ENCODE results near the gene GABRB2.
"Not testable (repeated sequence)": the region's sequence is repeated elsewhere in the genome, so short reads cannot be mapped to it uniquely, and the experiment has no call there.

Gene GABRB2

DNA sequence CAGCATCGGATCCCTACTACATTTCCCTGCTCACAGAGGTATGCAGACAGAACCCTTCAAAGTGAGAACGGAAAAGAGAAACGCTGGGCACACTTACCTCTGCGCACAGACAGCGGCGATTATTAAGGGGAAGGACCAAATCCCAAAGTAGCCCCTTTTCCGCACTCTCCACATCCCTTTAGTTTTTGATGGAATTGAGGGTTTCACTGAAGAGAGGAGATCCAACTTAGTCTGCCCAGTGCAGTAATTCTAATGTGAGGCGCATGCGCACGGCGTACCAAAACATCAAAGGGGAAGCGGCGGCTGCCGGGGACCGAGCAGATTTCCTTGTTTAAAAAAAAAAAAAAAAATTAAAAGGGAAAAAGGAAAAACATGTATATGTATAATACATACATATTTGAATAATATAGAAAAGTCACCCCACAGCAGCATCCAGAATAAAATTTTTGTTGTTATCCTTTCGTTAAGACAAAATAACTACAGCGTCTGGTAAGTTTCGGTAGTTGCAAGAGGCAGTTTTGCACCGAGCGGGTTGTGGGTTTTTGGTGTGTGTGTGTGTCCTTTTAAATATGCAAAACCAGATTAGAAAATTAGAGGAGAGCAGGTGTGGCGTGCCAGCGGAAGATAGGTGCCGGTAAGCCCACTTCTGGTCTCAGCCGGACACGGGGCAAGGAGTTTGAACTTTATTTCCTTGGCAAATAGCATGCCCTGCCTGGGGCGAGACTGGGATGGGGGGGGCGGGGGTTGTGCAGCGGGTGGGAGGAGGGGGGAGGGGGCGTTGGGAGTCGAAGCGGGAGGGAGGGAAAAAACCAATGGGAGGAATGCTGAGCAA lies at the start of gene GABRB2:
GABRB2 (minus strand) TSS at position 256 of the 832 bp plus-strand sequence; CDS start at position 174, 82 bp downstream.
- no peak for DNase-seq (ENCODE audit: low read depth)

DNA sequence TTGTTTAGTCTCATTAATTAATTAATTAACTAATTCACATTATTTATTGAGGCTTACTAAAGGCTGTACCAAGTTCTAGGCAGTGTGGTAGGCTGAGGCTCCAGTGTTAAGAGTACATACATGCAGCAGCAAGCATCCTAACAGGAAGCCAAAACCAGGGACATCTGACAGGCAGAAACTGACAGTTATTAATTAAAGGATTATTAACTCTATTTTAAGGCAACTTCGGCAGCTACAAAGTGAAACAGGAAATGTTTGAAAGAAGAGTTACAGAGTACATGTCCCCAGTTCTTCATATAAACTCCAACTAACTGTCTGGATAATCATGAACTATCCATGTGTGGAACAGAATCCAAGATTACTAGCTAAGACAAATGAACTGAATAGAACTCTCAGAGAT lies 39.3 kb upstream of the GABRB2 start:
- DNase-seq (ENCODE audit: low read depth): no peak

DNA sequence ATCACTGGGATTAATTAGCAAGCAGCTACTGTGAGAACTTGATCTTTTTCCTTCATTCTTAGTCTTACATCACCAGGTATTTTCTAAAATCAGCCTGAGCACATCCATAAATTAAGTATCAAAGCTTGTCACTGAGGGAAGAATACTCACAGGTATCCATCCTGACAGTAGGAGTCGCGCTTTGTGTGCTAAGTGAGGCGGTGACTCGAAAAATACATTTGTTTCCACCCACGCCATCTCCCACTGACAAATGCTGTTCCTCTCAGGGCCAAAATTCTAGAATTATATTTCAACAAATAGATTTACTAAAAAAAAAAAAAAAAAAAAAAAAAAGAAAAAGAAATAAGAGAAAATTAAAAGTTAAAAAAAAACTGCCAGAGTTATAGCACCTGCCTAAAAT lies 34.1 kb upstream of the GABRB2 start:
- DNase-seq (ENCODE audit: low read depth): no peak

DNA sequence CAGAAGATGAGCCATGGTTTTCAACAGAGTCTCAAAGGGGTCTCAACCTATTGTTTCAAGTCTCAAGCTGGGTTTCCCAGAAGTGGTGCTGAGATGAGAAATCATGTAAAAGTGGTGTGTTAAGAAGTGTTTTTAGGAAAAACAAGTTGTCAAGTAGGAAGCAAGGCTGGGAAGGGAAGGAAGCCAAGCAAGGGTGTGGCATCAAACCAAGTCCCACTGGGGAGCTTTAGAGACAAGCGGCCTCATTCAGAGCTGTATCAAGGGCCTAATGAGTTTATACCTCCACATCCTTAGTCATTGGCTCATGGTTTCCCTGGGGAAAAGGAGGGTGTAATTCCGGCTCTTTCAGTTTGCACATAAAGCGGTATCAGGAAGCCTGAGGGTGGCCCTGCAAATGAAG lies 26.4 kb upstream of the GABRB2 start:
- no peak for DNase-seq (ENCODE audit: low read depth)

DNA sequence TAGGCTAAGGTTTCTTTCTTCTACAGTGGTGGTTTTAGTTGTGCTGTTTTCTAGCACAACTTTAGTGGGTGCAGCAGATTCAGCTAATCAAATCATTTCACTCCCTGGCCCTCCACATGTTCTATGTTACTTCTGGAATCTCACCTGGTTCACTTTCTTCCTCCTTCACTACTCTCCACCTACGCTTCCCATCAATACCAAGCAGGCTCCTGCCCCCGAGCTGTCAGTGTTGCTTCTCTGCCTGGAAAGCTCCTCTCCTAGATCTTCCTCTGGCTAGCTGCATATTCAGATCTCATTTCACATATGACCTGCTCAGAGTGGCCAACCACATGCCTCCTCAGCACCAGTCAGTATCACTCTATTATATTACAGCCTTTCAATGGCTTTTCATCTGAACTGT lies 19.6 kb upstream of the GABRB2 start:
- no peak for DNase-seq (ENCODE audit: low read depth)

DNA sequence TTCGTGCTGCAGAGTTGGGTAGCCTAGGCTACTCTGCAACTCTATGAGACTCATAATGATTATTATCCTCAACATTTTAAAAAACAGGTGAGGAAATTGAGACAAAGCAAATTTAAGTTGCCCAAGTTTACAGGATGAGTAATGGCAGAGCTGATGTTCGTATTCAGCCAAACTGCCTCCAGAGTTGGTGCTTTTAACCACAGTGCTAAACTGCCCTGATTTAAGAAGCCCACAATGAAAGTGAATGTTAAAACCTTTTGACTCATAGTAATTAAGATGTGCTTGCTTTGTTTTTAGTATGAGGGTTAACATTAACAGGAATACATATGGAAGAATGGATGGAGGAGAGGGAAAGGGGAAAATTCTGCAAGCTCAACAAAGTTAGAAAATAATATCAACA lies 15.9 kb upstream of the GABRB2 start:
- DNase-seq (ENCODE audit: low read depth): no peak

DNA sequence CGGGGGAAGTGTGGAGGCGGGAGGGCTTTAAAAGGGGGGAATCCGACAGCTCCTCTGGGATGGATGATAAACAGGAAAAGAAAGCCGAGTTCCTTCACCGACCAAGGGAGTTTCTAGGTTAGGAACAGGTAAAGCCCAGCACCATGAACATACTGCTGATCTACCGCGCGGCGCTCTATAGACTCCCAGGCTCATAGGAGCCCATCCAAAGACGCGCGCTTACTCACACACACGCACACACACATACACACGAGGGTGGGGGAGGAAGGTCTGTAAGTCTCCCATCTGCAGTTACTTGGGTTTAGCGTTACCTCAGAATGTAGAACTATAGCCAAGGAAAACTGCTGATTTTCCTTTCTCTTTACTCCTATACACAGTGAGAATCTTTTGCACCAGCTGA lies 2.6 kb upstream of the GABRB2 start:
- no peak for DNase-seq (ENCODE audit: low read depth)

DNA sequence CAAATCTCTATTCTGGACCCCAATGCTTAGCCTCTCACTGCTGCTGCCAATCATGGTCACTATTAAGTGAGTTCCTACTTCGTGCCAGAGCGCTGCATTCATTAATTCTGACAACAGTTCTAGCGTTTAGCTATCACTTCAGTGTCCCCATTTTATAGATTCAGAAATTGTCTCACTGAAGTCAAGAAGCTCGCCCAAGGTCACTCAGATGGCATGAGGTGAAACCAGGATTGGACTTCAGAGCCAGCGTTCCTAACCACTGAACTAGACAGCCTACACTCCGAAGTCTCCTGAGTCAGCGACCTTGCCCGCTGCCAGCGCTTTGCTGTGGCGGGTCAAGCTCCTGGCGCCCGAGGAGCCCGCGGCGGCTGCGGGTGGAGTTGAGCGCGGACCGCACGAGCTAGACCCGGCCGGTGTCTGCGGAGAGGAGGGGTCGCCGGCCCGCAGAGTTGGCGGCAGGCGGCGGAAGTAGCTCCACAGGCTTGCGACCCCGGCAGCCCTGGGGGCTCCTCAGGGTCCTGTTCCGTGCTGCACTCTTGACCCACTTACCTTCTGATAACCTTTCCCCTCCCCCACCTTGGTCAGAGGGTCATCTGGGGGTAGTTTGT lies 2.1 kb upstream of the GABRB2 start:
- no peak for DNase-seq (ENCODE audit: low read depth)

DNA sequence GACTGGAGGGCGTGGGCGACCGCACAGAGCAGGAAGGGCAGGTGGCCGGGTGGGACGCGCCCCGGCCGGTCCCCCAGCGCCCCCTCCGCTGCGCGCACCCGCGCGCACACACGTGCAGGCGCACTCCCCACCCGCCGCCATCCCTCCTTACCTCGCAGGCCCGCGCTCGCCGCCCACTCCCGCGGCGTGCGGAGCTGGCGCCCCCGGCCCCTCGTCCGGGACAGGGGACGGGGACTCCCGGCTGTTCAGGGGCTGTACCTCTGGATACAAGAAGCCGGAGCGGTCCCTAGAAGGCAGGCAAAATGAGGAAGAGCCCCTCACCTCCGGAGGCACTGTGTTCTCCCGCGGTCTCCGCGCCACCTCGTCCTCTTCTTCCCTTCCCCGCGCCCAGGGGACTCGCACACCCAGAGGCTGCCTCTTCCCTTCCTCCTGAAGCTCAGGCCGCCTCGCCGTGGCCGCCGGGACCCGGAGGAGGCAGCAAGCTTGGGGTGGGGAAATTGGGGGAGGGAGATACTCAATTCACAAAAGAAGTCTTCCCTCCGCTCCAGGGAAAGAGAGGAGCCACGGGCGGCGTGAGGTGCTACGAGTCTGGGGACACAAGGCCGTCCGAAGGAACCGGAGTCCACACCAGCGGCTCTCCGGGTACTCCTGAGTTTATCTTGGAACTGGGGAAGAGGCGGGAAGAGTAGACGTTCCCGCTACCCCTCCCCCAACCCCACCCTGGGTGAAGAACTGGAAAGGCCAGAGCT lies 1.4 kb upstream of the GABRB2 start:
- no peak for DNase-seq (ENCODE audit: low read depth)

DNA sequence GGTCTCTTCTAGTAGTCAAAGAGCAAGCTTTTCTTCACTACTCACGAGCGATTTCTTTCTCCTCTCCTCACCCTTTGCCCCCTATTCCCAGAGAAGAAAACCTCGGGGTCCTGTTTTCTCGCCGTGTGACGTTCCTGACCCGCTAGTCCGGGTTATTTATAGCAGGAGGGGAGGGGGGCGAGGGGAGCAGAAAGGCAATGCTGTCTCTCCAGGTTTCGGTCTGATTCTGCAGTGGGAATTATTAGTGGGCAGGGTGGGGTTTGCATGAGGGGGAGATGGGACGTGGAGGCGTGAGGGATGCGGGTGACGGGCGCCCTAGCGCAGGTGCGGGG lies 847 bp upstream of the GABRB2 start:
- no peak for DNase-seq (ENCODE audit: low read depth)

DNA sequence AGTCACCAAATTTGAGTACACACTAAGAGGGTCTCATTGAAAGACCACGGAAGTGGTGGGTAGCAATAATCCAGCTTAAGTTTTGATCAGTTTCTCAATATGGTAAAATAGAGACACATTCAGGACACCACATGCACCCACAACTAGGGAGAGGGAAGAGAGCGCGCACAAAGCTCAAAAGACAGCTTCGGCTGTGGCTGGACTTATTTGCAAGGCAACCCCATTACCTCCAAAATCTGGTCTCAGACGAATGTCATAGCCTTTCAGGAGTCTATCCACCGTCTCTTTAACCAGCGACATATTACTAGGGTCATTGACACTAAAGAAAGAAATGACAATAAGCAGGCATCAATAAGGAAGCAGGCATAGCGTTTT lies 443 bp downstream of the GABRB2 start:
- no peak for DNase-seq (ENCODE audit: low read depth)

DNA sequence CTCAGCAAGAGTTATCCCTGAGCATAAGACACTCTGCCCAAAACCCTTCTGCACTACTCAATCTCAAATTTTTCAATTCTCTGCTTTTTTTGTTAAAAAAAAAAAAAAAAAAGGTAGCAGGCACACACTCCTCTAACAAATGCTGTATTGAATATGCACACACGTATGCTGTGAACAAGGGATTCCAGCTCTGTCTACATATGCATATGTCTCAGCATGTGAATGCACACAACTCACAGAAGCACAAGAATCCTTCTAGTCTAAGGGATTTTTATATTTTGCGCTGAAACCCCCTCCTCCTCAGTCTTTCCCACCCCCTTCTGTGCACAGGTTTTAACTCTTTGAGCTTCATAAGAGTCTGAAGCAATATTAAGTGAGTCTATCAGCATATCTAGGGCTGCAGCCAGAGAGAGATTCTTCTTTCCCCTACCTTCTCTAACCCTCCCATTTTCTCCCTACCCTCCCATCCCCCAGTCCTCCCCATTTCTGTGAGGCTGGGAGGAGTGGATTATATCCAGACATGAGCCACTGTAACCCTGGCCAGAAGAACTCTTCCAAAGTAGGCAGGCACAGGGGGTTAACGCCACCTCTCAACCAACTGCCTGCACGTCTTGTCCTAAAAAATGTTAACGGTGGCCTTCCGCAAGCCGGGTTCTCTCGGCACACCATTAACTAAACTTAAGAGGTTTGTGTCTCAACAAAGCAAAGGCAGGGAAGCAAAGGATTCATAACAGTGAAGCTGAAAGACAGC lies 1.0 kb downstream of the GABRB2 start:
- DNase-seq (ENCODE audit: low read depth): no peak

DNA sequence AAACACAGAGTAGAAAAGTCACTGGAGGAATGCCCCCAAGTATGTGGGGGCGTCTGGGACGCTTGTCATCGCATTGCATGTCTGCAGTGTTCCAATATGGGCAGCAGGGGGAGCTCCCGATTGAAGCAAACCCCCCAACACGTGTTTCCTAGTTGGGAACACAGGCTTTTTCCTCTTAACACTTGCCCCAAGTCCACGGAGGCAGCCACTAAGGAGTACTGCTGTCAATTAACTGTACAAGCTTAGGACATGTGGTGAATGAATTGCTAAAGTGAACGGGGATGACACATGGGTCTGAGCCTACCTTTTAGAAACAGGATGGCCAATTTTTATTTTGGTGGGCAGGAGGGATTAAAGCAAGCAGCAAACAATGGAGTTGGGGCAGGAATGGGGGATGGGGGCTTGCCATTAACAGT lies 2.2 kb downstream of the GABRB2 start:
- no peak for DNase-seq (ENCODE audit: low read depth)

DNA sequence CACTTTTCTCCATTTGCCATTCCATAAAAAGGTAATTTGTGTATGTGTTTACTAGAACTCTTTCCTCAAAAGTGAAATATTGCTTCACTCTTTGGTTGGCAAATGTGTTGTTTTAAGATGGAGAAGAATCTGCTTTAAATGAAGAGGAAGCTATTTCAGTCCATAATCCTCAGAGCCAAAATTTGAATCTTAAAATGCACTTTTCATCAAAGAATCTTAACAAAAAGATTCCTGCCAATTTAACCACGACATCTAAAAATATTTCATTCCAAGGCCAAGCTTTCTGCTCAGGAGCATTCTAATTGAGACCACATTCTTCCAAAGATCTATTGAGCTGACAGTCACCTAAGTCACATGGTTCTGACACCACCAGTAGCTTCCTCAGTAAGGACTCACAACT lies 7.5 kb downstream of the GABRB2 start:
- DNase-seq (ENCODE audit: low read depth): no peak

DNA sequence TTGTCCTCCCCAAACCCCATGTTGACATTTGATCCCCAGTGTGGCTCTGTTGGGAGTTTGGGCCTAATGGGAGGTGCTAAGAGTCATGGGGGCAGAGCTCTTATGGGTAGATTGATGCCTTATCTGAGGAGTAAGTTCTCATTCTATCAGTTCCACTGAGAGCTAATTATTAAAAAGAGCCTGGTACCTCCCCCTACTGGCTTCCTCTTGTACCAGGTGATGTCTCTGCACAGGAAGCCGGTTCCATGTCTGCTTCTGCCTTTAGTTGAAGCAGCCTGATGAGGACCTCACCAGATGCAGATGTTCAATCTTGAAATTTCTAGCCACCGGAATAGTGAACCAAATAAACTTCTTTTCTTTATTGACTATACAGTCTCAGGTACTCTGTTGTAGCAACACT lies 10.8 kb downstream of the GABRB2 start:
- DNase-seq (ENCODE audit: low read depth): no peak

DNA sequence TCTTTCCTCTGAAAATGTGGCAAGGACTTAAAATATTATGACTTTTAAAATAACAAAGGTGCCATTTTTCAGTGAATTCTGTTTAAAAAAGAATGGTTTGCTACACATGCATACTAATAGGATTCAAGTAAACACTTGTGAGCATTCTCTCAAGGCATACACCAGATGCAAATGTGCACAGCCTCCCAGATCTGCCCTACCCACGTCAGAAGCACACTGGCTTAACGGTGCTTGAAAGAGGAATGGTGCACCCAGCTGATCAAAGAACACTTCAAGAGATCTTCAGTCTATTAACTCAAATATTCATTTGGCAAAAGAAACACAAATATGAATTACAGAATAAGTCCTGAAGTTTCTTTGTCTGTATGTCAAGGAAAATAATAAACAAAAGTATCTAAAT lies 15.8 kb downstream of the GABRB2 start:
- DNase-seq (ENCODE audit: low read depth): no peak

DNA sequence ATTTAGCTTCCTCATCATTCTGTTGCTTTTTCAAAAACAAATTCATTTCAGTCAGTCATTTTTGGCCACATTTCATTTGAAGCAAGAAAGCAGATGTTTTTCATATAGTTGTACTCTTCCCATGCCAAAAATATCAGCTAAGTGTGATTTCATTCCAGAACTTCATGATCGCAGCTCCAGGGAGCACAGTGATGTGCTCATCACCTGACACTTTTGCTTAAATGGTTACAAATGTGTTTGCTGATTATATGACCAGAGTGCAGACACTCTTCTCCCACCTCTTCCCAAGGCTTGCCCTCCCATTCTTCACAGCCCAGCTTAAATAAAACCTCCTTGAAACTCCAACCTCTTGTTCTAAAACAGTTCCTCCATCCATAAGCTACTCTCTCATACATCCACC lies 32.6 kb downstream of the GABRB2 start:
- no peak for DNase-seq (ENCODE audit: low read depth)

DNA sequence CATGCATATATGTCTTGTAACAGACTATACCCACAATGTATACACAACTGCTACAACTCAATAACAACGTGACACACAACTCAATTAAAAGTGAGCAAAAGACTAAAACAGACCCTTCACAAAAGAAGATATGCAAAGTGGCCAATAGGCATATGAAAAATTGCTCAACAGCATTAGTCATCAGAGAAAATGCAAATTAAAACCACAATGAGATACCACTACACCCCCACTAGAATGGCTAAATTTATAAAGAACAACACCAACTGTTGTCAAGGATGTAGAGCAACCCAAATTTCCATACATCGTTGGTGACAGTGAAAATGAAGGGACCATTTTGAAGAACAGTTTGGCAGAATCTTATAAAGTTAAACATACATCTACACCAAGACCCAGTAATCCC lies 38.9 kb downstream of the GABRB2 start:
- DNase-seq (ENCODE audit: low read depth): no peak

DNA sequence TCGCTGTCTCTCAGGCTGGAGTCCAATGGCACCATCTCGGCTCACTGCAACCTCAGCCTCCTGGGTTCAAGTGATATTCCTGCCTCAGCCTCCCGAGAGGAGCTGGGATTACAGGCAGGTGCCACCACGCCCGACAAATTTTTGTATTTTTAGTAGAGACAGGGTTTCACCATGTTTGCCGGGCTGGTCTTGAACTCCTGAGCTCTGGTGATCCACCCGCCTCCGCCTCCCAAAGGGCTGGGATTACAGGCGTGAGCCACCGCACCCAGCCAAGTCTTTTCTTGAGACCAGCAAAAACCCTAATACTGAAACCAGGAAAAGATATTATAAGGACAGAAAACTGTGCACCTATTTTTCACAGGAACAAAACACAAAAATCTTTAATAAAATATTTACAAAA lies 41.4 kb downstream of the GABRB2 start:
- not testable (repeated sequence) for DNase-seq (ENCODE audit: low read depth)

DNA sequence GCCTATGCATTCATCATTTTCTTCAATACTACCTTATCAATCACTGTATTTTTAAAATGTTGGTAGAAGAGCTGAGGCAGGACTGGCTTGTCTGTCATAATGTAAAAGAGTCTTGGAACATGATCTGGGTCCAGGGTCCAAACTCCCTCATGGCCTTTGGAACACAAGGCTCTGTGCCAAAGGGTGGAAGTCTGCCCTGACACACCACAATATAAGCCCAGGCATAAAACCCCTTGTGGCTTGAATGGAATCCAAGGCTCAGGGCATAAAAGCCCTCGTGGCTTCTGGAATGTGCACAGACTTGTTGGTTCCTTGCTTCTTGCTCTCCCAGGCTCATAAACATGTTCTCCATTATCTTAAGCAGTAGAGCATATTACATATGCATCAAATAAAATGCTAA lies 48.0 kb downstream of the GABRB2 start:
- no peak for DNase-seq (ENCODE audit: low read depth)

DNA sequence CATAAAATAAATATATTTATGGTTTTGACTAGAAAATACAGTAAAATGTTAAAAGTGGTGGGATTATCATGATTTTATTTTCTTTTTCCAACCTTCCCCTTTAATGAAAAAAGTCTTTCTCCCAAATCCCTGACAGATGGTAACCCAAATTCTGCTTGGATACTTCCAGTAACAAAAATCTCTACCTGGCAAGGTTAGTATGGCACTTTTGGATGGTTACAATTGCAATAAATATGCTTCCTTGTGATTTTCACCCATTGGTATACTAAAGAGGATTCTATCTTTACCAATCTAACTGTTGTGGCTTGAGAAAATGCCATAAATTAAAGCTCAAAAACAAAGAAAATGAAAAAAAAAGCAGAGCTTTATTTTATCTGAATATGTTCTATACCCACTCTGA lies 62.8 kb downstream of the GABRB2 start:
- DNase-seq (ENCODE audit: low read depth): no peak

DNA sequence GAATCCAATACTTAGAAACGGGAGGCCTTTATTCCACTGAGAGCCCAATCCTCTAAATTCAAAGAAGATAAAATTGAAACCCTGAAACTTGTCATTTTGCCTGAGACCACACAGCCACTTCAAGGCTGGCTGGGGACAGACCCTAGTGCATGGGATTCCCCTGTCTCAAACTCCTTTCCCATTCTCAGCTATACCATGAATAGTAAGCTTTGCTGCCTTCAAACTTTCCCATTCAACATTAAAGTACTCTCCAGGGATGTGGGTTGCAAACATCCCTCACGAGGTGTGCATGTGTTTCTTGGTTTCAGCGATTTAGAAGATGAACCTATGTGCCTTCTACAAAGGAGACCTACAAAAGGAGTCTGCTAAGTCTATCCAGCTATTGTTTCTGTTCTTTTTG lies 64.6 kb downstream of the GABRB2 start:
- no peak for DNase-seq (ENCODE audit: low read depth)
